IPS-18a (cell line): ENCODE measurements around the gene GK.
"Not testable (repeated sequence)": the region's sequence is repeated elsewhere in the genome, so short reads cannot be mapped to it uniquely, and the experiment has no call there.

Source experiments
- H3K27ac ChIP-seq: one replicate; pipeline ENCODE4 v1.5.1; 2013; ENCODE audit warnings: low read length
- H3K27me3 ChIP-seq: one replicate; pipeline ENCODE4 v1.6.1; 2013; ENCODE audit warnings: mild to moderate bottlenecking, low read length; ENCODE audit not compliant: control insufficient read depth, insufficient read depth
- H3K36me3 ChIP-seq: one replicate; pipeline ENCODE4 v1.6.1; 2013; ENCODE audit warnings: low read depth, low read length; ENCODE audit not compliant: control insufficient read depth
- H3K4me1 ChIP-seq: one replicate; pipeline ENCODE4 v1.6.1; 2013; ENCODE audit warnings: low read depth, low read length; ENCODE audit not compliant: control insufficient read depth
- H3K4me3 ChIP-seq: one replicate; pipeline ENCODE4 v1.5.1; 2013; ENCODE audit warnings: low read length
- H3K9ac ChIP-seq: one replicate; pipeline ENCODE4 v1.6.1; 2013; ENCODE audit warnings: mild to moderate bottlenecking, low read length, moderate library complexity
- H3K9me3 ChIP-seq: one replicate; pipeline ENCODE4 v1.6.1; 2013; ENCODE audit warnings: low read depth, low read length; ENCODE audit not compliant: control insufficient read depth

The GK gene

GRCh38 chrX:30713061-30713525 lies 59.9 kb downstream of the GK start:
- no peaks in the 10 kb centered on the region for H3K27me3 ChIP-seq
- H3K36me3 ChIP-seq: no peaks in the 10 kb centered on the region
- no peak overlapping the region for H3K4me3 ChIP-seq
- no peak overlapping the region for H3K27ac ChIP-seq
- H3K4me1 ChIP-seq: no peaks in the 10 kb centered on the region
- no peak overlapping the region for H3K9ac ChIP-seq
- H3K9me3 ChIP-seq: peaks cover 24% of the 10 kb centered on the region

- H3K4me3 ChIP-seq: no peak overlapping the region
- no peaks in the 10 kb centered on the region for H3K4me1 ChIP-seq
- H3K27me3 ChIP-seq: no peaks in the 10 kb centered on the region
- peaks cover 28% of the 10 kb centered on the region for H3K9me3 ChIP-seq
- H3K27ac ChIP-seq: no peak overlapping the region
- no peaks in the 10 kb centered on the region for H3K36me3 ChIP-seq
- H3K9ac ChIP-seq: no peak overlapping the region
Observed at GRCh38 chrX:30714138-30714537, 60.9 kb downstream of the GK start.

- no peak overlapping the region for H3K27ac ChIP-seq
- no peaks in the 10 kb centered on the region for H3K4me1 ChIP-seq
- peaks cover 28% of the 10 kb centered on the region for H3K9me3 ChIP-seq
- H3K4me3 ChIP-seq: no peak overlapping the region
- no peak overlapping the region for H3K9ac ChIP-seq
- H3K27me3 ChIP-seq: no peaks in the 10 kb centered on the region
- no peaks in the 10 kb centered on the region for H3K36me3 ChIP-seq
Observed at GRCh38 chrX:30715976-30716375, 62.8 kb downstream of the GK start.

- Histone ChIP-seq H3K27ac (no peak overlapping the region), H3K36me3 (no peaks in the 10 kb centered on the region), H3K27me3 (no peaks in the 10 kb centered on the region), H3K4me3 (no peak overlapping the region), H3K9ac (no peak overlapping the region), H3K9me3 (peaks cover 7% of the 10 kb centered on the region), H3K4me1 (no peaks in the 10 kb centered on the region)
Observed at GRCh38 chrX:30733852-30734660, 80.8 kb downstream of the GK start.

DNA sequence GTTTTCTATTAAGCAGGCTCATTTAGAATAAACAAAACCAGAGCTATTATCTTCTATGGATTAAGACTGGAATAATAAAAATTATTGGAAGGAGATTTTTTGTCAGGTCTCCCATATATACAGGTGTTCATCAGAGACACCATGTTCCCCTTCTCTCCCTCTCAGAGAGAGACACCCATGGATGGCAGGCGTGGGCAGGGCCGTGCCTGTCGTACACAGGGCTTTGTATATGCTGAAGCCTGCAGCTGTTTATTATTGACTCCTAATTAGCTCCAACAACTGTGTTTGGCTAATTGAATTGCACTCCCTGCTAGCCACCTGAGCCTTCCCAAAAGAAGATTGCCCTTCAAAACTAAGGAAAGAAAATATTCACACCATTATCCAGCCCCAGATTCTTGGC lies 81.6 kb downstream of the GK start:
- H3K9ac ChIP-seq: no peak overlapping the region
- no peaks in the 10 kb centered on the region for H3K27me3 ChIP-seq
- H3K9me3 ChIP-seq: peaks cover 7% of the 10 kb centered on the region
- H3K4me3 ChIP-seq: no peak overlapping the region
- H3K36me3 ChIP-seq: no peaks in the 10 kb centered on the region
- H3K27ac ChIP-seq: no peak overlapping the region
- no peaks in the 10 kb centered on the region for H3K4me1 ChIP-seq

DNA sequence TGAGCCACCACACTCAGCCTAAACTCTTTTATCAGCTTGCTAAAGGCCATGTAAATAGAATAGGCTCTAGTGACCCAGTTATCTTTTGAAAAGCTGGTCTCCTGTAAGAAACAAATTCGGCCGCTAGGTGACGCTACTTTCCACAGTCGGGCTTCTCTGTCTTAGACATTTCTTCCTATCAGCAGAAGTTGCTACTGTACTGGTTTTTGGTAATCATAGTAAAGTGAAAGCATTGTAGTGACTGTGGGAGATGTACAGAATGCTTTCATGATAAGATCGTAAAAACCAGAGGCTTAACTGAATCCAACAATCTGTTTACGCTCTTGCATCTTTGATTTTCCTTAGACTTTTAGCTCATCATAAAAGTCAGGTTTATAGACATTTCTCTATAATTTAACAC lies 82.6 kb downstream of the GK start:
- Histone ChIP-seq H3K4me1 (no peaks in the 10 kb centered on the region), H3K27ac (no peak overlapping the region), H3K4me3 (no peak overlapping the region), H3K27me3 (no peaks in the 10 kb centered on the region), H3K9ac (no peak overlapping the region), H3K36me3 (no peaks in the 10 kb centered on the region), H3K9me3 (peaks cover 4% of the 10 kb centered on the region)

DNA sequence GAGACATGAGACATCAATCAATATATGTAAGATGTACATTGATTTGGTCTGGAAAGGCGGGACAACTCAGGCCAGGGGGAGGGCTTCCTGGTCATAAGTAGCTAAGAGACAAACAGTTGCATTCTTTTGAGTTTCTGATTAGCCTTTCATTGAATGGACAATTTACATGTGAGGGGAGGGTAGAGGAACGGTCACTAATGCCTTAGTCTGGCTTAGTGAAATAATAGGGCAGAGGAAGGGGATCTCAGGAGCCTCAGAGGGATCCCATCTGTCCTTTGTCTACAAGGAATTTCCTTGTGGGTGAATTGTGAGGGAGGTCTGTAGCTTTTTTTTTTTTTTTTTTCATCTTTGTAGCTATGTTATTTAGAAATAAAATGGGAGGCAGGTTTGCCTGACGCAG lies 88.3 kb downstream of the GK start:
- Histone ChIP-seq H3K4me3 (no peak overlapping the region), H3K9ac (no peak overlapping the region), H3K27ac (no peak overlapping the region), H3K27me3 (no peaks in the 10 kb centered on the region), H3K36me3 (no peaks in the 10 kb centered on the region), H3K9me3 (peaks cover 12% of the 10 kb centered on the region), H3K4me1 (no peaks in the 10 kb centered on the region)

DNA sequence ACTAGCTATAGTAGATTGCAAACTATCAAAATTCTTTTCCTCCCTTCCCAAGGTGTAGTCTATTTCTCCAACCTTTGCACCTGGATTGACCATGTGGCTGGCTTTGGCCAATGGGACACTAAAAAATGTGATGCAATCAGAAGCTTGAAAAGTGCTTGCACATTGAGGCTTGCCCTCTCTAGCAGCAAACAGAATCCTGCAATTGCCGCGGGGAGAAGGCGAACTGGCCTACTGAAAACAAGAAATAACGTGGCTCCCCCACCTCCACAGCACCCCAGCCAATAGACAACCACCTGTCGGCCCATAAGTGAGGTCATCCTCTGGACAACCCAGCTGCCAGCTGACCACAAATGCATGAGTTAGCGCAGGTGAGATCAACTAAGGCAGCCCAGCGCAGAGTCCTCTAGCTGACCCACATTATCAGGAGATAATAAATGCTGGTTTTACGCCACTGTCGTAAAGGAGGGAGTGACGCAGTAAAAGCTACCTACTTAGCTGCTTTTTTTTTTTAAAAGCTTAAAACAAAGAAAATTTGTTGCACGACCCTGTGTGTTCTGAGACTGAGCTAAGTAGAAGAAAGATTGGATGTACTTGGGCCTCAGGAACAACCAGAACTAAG lies 95.2 kb downstream of the GK start:
- no peak overlapping the region for H3K4me3 ChIP-seq
- H3K4me1 ChIP-seq: no peaks in the 10 kb centered on the region
- H3K27ac ChIP-seq: no peak overlapping the region
- no peaks in the 10 kb centered on the region for H3K27me3 ChIP-seq
- H3K9me3 ChIP-seq: peaks cover 12% of the 10 kb centered on the region
- no peaks in the 10 kb centered on the region for H3K36me3 ChIP-seq
- no peak overlapping the region for H3K9ac ChIP-seq

DNA sequence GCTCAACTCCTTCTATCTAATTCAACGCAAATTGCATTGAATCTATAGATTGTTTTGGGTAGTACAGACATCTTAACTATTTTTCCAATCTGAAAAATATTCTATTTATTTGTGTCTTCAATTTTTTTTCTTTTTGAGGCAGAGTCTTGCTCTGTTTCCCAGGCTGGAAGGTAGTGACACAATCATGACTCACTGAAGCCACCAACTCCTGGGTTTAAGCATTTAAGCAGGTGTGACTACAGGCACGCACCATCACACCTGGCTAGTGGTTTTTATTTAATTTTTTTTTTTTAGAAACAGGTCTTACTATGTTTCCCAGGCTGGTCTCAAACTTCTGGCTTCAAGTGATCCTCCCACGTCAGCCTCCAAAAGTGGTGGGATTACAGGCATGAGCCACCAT lies 98.3 kb downstream of the GK start:
- H3K27me3 ChIP-seq: no peaks in the 10 kb centered on the region
- H3K4me3 ChIP-seq: no peak overlapping the region
- H3K36me3 ChIP-seq: no peaks in the 10 kb centered on the region
- H3K4me1 ChIP-seq: no peaks in the 10 kb centered on the region
- peaks cover 12% of the 10 kb centered on the region for H3K9me3 ChIP-seq
- H3K27ac ChIP-seq: no peak overlapping the region
- H3K9ac ChIP-seq: no peak overlapping the region

DNA sequence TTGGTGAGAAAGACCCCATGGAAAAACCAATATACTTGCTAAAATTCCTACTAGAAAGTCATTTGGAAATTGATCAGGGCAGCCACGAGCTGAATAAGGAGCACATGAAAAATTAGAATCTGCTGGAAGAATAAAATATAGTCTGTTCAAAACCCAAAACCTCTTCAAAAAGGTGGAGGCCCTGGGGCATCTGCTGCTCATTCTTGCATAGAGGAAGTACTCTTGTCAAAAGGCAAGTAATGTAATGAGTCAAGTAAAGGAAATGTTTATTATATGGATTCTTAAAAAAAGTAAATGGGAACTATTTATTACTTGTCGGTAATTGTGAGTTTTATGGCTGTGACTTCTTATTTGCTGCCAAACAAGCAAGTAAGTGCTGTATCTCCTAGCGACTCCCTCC lies 109.5 kb downstream of the GK start:
- Histone ChIP-seq H3K9me3 (peaks cover 5% of the 10 kb centered on the region), H3K4me1 (no peaks in the 10 kb centered on the region), H3K27ac (no peak overlapping the region), H3K27me3 (no peaks in the 10 kb centered on the region), H3K4me3 (no peak overlapping the region), H3K9ac (no peak overlapping the region), H3K36me3 (no peaks in the 10 kb centered on the region)

- H3K4me3 ChIP-seq, H3K9ac ChIP-seq, H3K27ac ChIP-seq, H3K27me3 ChIP-seq, H3K36me3 ChIP-seq, H3K4me1 ChIP-seq, H3K9me3 ChIP-seq: not testable (repeated sequence)
Observed at GRCh38 chrX:30773764-30774163, 120.5 kb downstream of the GK start.

DNA sequence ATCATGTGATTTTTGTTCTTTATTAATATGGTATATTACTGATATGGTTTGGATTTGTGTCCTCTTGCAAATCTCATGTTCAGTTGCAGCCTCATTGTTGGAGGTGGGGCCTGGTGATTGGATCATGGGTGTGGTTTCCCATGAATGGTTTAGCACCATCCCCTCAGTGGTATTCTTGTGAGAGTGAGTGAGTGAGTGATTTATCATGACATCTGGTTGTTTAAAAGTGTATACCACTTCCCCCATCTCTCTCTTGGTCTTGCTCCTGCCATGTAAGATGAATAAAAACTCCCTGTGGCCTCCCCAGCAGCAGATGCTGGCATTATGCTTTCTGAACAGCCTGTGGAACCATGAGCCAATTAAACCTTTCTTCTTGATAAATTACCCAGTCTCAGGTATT lies 124.4 kb downstream of the GK start:
- no peaks in the 10 kb centered on the region for H3K4me1 ChIP-seq
- no peaks in the 10 kb centered on the region for H3K36me3 ChIP-seq
- no peaks in the 10 kb centered on the region for H3K27me3 ChIP-seq
- H3K9me3 ChIP-seq: peaks cover 11% of the 10 kb centered on the region
- no peak overlapping the region for H3K27ac ChIP-seq
- no peak overlapping the region for H3K4me3 ChIP-seq
- H3K9ac ChIP-seq: no peak overlapping the region
